Osteocyte (in vitro differentiated cells): ENCODE data around the gene CACNA2D2. TPM values are rescaled to one million over a fixed set of nuclear protein-coding genes. Genes with fewer than 3 reads are reported as not detected.

Source experiments
- DNase-seq: peaks from one replicate; pipeline ENCODE4 v3.0.0; 2021; ENCODE audit warnings: mixed read lengths; ENCODE audit not compliant: unreplicated experiment; ENCODE audit errors: extremely low spot score
- H3K27ac Mint-ChIP-seq: one replicate; pipeline ENCODE4 v1.8.0; 2021; ENCODE audit warnings: mild to moderate bottlenecking, mixed read lengths; ENCODE audit not compliant: unreplicated experiment
- H3K27me3 Mint-ChIP-seq: one replicate; pipeline ENCODE4 v1.8.0; 2021; ENCODE audit warnings: mixed read lengths; ENCODE audit not compliant: unreplicated experiment
- H3K36me3 Mint-ChIP-seq: one replicate; pipeline ENCODE4 v1.8.0; 2021; ENCODE audit warnings: mixed read lengths; ENCODE audit not compliant: unreplicated experiment
- H3K4me1 Mint-ChIP-seq: one replicate; pipeline ENCODE4 v1.8.0; 2021; ENCODE audit warnings: mixed read lengths; ENCODE audit not compliant: unreplicated experiment
- H3K4me3 Mint-ChIP-seq: one replicate; pipeline ENCODE4 v1.8.0; 2021; ENCODE audit warnings: mild to moderate bottlenecking, moderate library complexity, mixed read lengths; ENCODE audit not compliant: unreplicated experiment
- H3K9me3 Mint-ChIP-seq: one replicate; pipeline ENCODE4 v1.8.0; 2021; ENCODE audit warnings: mixed read lengths; ENCODE audit not compliant: unreplicated experiment
- CTCF ChIP-seq: fragments of 200-600 bp; sonication (generic); IDR thresholded peaks from 2 replicates; pipeline ENCODE4 v1.5.0; 2021; ENCODE audit warnings: antibody characterized with exemption, mild to moderate bottlenecking, moderate library complexity
- total RNA-seq: library from RNA; stranded (reverse); gene quantifications from 2 replicates; pipeline ENCODE4 v1.2.1, GENCODE V29; 2021

The CACNA2D2 gene
- total RNA-seq, 1 donor from 2014 or later: 0.27 TPM

- TF ChIP-seq CTCF: no peak
- no peaks in the 10 kb centered on the region for H3K9me3 Mint-ChIP-seq
- H3K4me3 Mint-ChIP-seq: peak within 1 kb of the TSS; percentile 87
- no peak for DNase-seq
- peaks cover 35% of the 10 kb centered on the region for H3K4me1 Mint-ChIP-seq
- no peaks in the 10 kb centered on the region for H3K36me3 Mint-ChIP-seq
- H3K27ac Mint-ChIP-seq: peak within 1 kb of the TSS; percentile 73
- H3K27me3 Mint-ChIP-seq: no peaks in the 10 kb centered on the region
These were observed 162.7 kb downstream of the CACNA2D2 start, which contains the start of gene RASSF1 for GRCh38 chr3:50340448-50341329. TSS of gene RASSF1 (minus strand) at chr3:50340836. CDS start at chr3:50340805, 31 bp downstream.

GRCh38 chr3:50340147-50340447, 163.3 kb downstream of the CACNA2D2 start:
- no peaks in the 10 kb centered on the region for H3K27me3 Mint-ChIP-seq
- DNase-seq: no peak

GRCh38 chr3:50339485-50340146, 163.8 kb downstream of the CACNA2D2 start:
- Mint-ChIP-seq H3K36me3 (no peaks in the 10 kb centered on the region), H3K27me3 (no peaks in the 10 kb centered on the region), H3K4me1 (peaks cover 44% of the 10 kb centered on the region), H3K27ac (peak overlapping the region; percentile 73), H3K4me3 (peak overlapping the region; percentile 87), H3K9me3 (no peaks in the 10 kb centered on the region)
- no peak for TF ChIP-seq CTCF
- DNase-seq: no peak

More at GRCh38 chr3:50340147-50340447, 163.3 kb downstream of the CACNA2D2 start:
- H3K9me3 Mint-ChIP-seq: no peaks in the 10 kb centered on the region
- no peak for TF ChIP-seq CTCF
- no peaks in the 10 kb centered on the region for H3K36me3 Mint-ChIP-seq
- peak overlapping the region; percentile 10 for H3K4me3 Mint-ChIP-seq
- H3K27ac Mint-ChIP-seq: no peak overlapping the region
- peaks cover 41% of the 10 kb centered on the region for H3K4me1 Mint-ChIP-seq

GRCh38 chr3:50338965-50339364, 164.5 kb downstream of the CACNA2D2 start:
- H3K9me3 Mint-ChIP-seq: no peaks in the 10 kb centered on the region
- peaks cover 50% of the 10 kb centered on the region for H3K4me1 Mint-ChIP-seq
- peak overlapping the region; percentile 87 for H3K4me3 Mint-ChIP-seq
- peak overlapping the region; percentile 96 for H3K27ac Mint-ChIP-seq
- TF ChIP-seq CTCF: no peak
- H3K27me3 Mint-ChIP-seq: no peaks in the 10 kb centered on the region
- no peak for DNase-seq
- H3K36me3 Mint-ChIP-seq: no peaks in the 10 kb centered on the region
